ENCODE data around the gene SLIT1.

DNA sequence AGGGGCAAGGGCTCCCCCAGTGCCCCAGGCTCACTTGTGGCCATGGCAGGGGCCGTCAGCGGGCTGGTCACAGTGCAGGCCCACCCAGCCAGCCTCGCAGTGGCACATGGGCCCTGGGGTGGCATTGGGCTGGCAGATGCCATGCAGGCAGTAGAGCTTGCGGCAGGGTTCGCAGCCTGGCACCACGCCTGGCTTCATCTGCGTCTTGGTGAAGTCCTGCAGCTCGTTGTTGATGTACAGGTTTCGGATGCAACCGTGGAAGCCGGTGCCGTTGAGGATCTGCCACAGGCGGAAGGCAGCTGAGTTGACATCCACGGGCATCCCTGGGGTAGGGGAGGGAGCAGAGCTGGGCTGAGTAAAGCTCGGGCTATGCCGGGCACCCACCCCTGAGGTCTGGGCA is 183.1 kb downstream of the SLIT1 start:
- TF ChIP-seq POLR2AphosphoS5 (IDR thresholded peaks at IDR 0.05; ENCODE audit: low read depth, low read length): no peak
- TF ChIP-seq POLR2A (IDR thresholded peaks at IDR 0.05; ENCODE audit: control extremely low read depth in 1 of 2, low read depth in 2 of 2, low read length in 2 of 2): no peak
- no peak for TF ChIP-seq ATF2 (IDR thresholded peaks at IDR 0.05; ENCODE audit: low read length)
- no peak for TF ChIP-seq RAD21 (IDR thresholded peaks at IDR 0.05 in 1 of 2, conservative IDR thresholded peaks at IDR 0.05 in 1 of 2; ENCODE audit: low read depth in 2 of 2, low read length in 2 of 2)
- TF ChIP-seq CHD2 (IDR thresholded peaks at IDR 0.05; ENCODE audit: low read length): no peak
- no peak for TF ChIP-seq TCF12 (IDR thresholded peaks at IDR 0.05; ENCODE audit: low read depth, low read length)
- TF ChIP-seq, protein P1, sequence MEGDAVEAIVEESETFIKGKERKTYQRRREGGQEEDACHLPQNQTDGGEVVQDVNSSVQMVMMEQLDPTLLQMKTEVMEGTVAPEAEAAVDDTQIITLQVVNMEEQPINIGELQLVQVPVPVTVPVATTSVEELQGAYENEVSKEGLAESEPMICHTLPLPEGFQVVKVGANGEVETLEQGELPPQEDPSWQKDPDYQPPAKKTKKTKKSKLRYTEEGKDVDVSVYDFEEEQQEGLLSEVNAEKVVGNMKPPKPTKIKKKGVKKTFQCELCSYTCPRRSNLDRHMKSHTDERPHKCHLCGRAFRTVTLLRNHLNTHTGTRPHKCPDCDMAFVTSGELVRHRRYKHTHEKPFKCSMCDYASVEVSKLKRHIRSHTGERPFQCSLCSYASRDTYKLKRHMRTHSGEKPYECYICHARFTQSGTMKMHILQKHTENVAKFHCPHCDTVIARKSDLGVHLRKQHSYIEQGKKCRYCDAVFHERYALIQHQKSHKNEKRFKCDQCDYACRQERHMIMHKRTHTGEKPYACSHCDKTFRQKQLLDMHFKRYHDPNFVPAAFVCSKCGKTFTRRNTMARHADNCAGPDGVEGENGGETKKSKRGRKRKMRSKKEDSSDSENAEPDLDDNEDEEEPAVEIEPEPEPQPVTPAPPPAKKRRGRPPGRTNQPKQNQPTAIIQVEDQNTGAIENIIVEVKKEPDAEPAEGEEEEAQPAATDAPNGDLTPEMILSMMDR (IDR thresholded peaks at IDR 0.05; ENCODE audit: control extremely low read depth in 1 of 3, insufficient read depth in 1 of 3, low read depth in 1 of 3, low read length in 3 of 3): no peak
- TF ChIP-seq, protein P2, sequence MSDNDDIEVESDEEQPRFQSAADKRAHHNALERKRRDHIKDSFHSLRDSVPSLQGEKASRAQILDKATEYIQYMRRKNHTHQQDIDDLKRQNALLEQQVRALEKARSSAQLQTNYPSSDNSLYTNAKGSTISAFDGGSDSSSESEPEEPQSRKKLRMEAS (IDR thresholded peaks at IDR 0.05): no peak
- no peak for TF ChIP-seq FOSL1 (IDR thresholded peaks at IDR 0.05; ENCODE audit: insufficient read depth, low read depth, low read length)
- TF ChIP-seq POU5F1 (IDR thresholded peaks at IDR 0.05; ENCODE audit: low read depth, low read length): no peak

Measured in H1 (cell line).